ENCODE measurements around the gene ZSCAN16. TPM values are rescaled to one million over a fixed set of nuclear protein-coding genes. Genes with fewer than 3 reads are reported as not detected.

The ZSCAN16 gene
- total and polyA plus RNA-seq, 2 of the 13 experiments (the other 11 are each of a cell fraction or from before 2014, with no cell fraction given), result 5.7 to 12.7 TPM

DNA sequence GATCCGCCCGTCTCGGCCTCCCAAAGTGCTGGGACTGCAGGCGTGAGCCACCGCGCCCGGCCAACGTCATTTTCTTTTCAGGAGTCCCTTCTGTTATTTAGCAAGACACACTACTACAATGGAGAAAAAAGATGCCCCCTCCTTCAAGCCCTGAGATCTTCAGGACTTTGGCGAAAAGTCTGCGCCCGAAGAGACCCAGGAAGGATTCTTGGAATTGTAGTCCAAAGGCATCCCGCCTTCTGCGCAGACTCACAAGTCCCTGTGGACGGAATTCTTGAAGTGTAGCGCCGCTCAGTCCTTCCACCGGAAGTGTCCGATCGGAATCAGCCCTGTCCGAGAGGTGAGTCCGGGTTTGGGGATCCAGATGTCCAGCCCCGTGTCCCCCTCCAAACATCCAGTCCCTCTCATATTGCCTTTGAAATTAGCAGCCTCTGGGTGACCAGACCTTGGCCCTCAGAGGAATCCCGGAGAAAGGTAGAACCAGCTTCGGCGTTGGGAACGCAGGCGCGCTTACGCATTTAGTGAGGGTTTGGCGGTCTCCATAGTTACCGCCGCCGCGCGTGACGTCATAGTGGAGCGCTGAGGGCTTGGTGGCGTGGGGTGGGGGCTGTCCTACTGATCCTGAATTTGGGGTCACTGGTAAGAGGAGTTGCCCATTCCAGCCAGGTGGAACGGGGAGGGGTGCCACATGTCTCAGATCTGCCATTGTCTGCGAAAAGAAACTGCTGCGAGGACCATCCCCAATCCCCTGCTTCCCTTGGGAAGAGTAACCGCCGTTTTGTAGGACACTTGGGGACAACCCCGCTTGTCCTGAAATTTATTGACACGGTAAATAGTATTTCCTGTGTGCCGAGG, 43.6 kb upstream of the ZSCAN16 start:
- in situ Hi-C loops (cut with HindIII; ENCODE audit: extremely low pct_ligation_motif_present, low pct_unique_long_range_greater_than_20kb) (no loop called here), intact Hi-C loops (cut with micrococcal nuclease; ENCODE audit: unreplicated experiment) (loop anchor here (2.0 to 10.0 kb wide), 3 partner anchors 176 to 902 kb away; a partner anchor contains a TSS)
- H3K4me2 ChIP-seq (ENCODE audit: low read depth, low read length), result peak overlapping the region; percentile 94
- peaks cover 34% of the 10 kb centered on the region for H3K4me1 ChIP-seq (ENCODE audit: insufficient read depth, low read length)
- peak overlapping the region; percentile 83 for H3K9ac ChIP-seq (ENCODE audit: insufficient read depth, low read depth, low read length)
- peak; percentile 91 for FAIRE-seq
- no peaks in the 10 kb centered on the region for H3K9me3 ChIP-seq (ENCODE audit: low read length)
- H3K79me2 ChIP-seq (ENCODE audit: insufficient read depth, low read length), result peaks cover 11% of the 10 kb centered on the region
- H3K27me3 ChIP-seq (ENCODE audit: control insufficient read depth in 1 of 2, insufficient read depth in 2 of 2, low read length in 2 of 2), result no peaks in the 10 kb centered on the region; a peak in 1 of 5 replicates
- ChIA-PET CTCF (ENCODE audit: low intra/inter-chr PET ratio, low total read pairs) (no interaction called here), POLR2A (interaction anchor here (1.0 to 1.3 kb wide), 3 partner anchors 24 to 139 kb away, joined by 3 to 6 read pairs (median 4); partner anchors contain the start of gene ZSCAN16)
- 0% methylated on average over 22 of the region's 46 CpGs for WGBS (ENCODE audit: low lambda C conversion rate)
- peak; percentile 95 for ATAC-seq
- peaks cover 2 to 6% of the 10 kb centered on the region in 2 experiments; a peak in 2 of 5 replicates for H3K36me3 ChIP-seq (replicated peaks in 1 of 2; ENCODE audit: control insufficient read depth in 1 of 2, insufficient read depth in 2 of 2, low read length in 2 of 2)
- H2AFZ ChIP-seq (ENCODE audit: low read length), result peak overlapping the region; percentile 97
- BruUV-seq (replicated peaks), result TSS peak; percentile 80
- DNase-seq (ENCODE audit: low spot score), result peak; percentile 95
- peak overlapping the region; percentile 78 for H3K27ac ChIP-seq (ENCODE audit: extremely low read length, insufficient read depth, low read length)
- no peaks in the 10 kb centered on the region for H4K20me1 ChIP-seq (ENCODE audit: insufficient read depth, low read length)
- peak overlapping the region; percentile 77 to 89 (median 87) for H3K4me3 ChIP-seq (replicated peaks in 1 of 3; ENCODE audit: insufficient read depth in 1 of 3, low read depth in 2 of 3, low read length in 3 of 3)
- TF ChIP-seq PHF8 (CRISPR knock-in tag; IDR thresholded peaks at IDR 0.05) (peak; percentile 91), ZNF446 (CRISPR knock-in tag; IDR thresholded peaks at IDR 0.05) (no peak), ZNF326 (CRISPR knock-in tag; IDR thresholded peaks at IDR 0.05; ENCODE audit: borderline replicate concordance) (no peak), EP300 (IDR thresholded peaks at IDR 0.05; ENCODE audit: low read depth in 2 of 2, low read length in 2 of 2) (peak in 1 of 2 experiments; percentile 61; a peak in 1 of 4 replicates), EP300 (CRISPR knock-in tag; IDR thresholded peaks at IDR 0.05; ENCODE audit: borderline replicate concordance) (peak; percentile 60), STAT5B (CRISPR knock-in tag; IDR thresholded peaks at IDR 0.05) (no peak), ESRRA (CRISPR knock-in tag; IDR thresholded peaks at IDR 0.05; ENCODE audit: low read depth) (peak; percentile 63; the same call in 1 of the 2 replicates), ONECUT2 (CRISPR knock-in tag; IDR thresholded peaks at IDR 0.05) (no peak), THAP7 (CRISPR knock-in tag; IDR thresholded peaks at IDR 0.05) (no peak)
- TF ChIP-seq, protein P1, sequence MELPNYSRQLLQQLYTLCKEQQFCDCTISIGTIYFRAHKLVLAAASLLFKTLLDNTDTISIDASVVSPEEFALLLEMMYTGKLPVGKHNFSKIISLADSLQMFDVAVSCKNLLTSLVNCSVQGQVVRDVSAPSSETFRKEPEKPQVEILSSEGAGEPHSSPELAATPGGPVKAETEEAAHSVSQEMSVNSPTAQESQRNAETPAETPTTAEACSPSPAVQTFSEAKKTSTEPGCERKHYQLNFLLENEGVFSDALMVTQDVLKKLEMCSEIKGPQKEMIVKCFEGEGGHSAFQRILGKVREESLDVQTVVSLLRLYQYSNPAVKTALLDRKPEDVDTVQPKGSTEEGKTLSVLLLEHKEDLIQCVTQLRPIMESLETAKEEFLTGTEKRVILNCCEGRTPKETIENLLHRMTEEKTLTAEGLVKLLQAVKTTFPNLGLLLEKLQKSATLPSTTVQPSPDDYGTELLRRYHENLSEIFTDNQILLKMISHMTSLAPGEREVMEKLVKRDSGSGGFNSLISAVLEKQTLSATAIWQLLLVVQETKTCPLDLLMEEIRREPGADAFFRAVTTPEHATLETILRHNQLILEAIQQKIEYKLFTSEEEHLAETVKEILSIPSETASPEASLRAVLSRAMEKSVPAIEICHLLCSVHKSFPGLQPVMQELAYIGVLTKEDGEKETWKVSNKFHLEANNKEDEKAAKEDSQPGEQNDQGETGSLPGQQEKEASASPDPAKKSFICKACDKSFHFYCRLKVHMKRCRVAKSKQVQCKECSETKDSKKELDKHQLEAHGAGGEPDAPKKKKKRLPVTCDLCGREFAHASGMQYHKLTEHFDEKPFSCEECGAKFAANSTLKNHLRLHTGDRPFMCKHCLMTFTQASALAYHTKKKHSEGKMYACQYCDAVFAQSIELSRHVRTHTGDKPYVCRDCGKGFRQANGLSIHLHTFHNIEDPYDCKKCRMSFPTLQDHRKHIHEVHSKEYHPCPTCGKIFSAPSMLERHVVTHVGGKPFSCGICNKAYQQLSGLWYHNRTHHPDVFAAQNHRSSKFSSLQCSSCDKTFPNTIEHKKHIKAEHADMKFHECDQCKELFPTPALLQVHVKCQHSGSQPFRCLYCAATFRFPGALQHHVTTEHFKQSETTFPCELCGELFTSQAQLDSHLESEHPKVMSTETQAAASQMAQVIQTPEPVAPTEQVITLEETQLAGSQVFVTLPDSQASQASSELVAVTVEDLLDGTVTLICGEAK (IDR thresholded peaks at IDR 0.05), result peak; percentile 98
- TF ChIP-seq, protein P1 (CRISPR knock-in tag; IDR thresholded peaks at IDR 0.05), result peak; percentile 91
- TF ChIP-seq, protein P2, sequence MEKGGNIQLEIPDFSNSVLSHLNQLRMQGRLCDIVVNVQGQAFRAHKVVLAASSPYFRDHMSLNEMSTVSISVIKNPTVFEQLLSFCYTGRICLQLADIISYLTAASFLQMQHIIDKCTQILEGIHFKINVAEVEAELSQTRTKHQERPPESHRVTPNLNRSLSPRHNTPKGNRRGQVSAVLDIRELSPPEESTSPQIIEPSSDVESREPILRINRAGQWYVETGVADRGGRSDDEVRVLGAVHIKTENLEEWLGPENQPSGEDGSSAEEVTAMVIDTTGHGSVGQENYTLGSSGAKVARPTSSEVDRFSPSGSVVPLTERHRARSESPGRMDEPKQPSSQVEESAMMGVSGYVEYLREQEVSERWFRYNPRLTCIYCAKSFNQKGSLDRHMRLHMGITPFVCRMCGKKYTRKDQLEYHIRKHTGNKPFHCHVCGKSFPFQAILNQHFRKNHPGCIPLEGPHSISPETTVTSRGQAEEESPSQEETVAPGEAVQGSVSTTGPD (CRISPR knock-in tag; IDR thresholded peaks at IDR 0.05), result no peak
